ENCODE results near the gene SLC25A30. TPM values are rescaled to one million over a fixed set of nuclear protein-coding genes. Genes with fewer than 3 reads are reported as not detected.

SLC25A30 gene
- total and polyA plus RNA-seq, 4 donors: 5.4 to 59.2 (median 17.8) TPM

GRCh38 chr13:45464141-45464686 lies 46.0 kb upstream of the SLC25A30 start:
- no peak for TF ChIP-seq YY1 (IDR thresholded peaks at IDR 0.05)
- TF ChIP-seq RAD21 (IDR thresholded peaks at IDR 0.05): no peak
- no peak for TF ChIP-seq SP1 (IDR thresholded peaks at IDR 0.05)
- TF ChIP-seq, protein P1, sequence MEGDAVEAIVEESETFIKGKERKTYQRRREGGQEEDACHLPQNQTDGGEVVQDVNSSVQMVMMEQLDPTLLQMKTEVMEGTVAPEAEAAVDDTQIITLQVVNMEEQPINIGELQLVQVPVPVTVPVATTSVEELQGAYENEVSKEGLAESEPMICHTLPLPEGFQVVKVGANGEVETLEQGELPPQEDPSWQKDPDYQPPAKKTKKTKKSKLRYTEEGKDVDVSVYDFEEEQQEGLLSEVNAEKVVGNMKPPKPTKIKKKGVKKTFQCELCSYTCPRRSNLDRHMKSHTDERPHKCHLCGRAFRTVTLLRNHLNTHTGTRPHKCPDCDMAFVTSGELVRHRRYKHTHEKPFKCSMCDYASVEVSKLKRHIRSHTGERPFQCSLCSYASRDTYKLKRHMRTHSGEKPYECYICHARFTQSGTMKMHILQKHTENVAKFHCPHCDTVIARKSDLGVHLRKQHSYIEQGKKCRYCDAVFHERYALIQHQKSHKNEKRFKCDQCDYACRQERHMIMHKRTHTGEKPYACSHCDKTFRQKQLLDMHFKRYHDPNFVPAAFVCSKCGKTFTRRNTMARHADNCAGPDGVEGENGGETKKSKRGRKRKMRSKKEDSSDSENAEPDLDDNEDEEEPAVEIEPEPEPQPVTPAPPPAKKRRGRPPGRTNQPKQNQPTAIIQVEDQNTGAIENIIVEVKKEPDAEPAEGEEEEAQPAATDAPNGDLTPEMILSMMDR (IDR thresholded peaks at IDR 0.05; ENCODE audit: low read depth, low read length, missing input control): no peak
- no peak for TF ChIP-seq RXRA (IDR thresholded peaks at IDR 0.05)
- TF ChIP-seq GABPA (IDR thresholded peaks at IDR 0.05 in 1 of 2, conservative IDR thresholded peaks at IDR 0.05 in 1 of 2): no peak
- no peak for TF ChIP-seq FOXA1 (IDR thresholded peaks at IDR 0.05)
- TF ChIP-seq HNF4G (IDR thresholded peaks at IDR 0.05): no peak
- TF ChIP-seq FOXA2 (IDR thresholded peaks at IDR 0.05): no peak
- no peak for TF ChIP-seq HNF4A (conservative IDR thresholded peaks at IDR 0.05)
- TF ChIP-seq ATF3 (IDR thresholded peaks at IDR 0.05): no peak
- TF ChIP-seq ZBTB33 (IDR thresholded peaks at IDR 0.05): no peak
- TF ChIP-seq, protein P2, sequence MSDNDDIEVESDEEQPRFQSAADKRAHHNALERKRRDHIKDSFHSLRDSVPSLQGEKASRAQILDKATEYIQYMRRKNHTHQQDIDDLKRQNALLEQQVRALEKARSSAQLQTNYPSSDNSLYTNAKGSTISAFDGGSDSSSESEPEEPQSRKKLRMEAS (IDR thresholded peaks at IDR 0.05): no peak
- no peak for TF ChIP-seq TAF1 (conservative IDR thresholded peaks at IDR 0.05)
- Histone ChIP-seq H3K4me3 (ENCODE audit: low read depth in 1 of 3, low read length in 3 of 3) (peak overlapping the region; percentile 65 to 99 (median 77)), H3K9ac (ENCODE audit: low read depth in 1 of 2, low read length in 2 of 2) (peak overlapping the region in 1 of 2 donors; percentile 76), H3K4me1 (ENCODE audit: control insufficient read depth in 4 of 4, insufficient read depth in 4 of 4, low read length in 3 of 4) (peaks cover 15 to 37% (median 19%) of the 10 kb centered on the region in 4 donors), H3K27me3 (ENCODE audit: control insufficient read depth in 4 of 4, insufficient read depth in 4 of 4, low read length in 3 of 4) (no peaks in the 10 kb centered on the region), H3K9me3 (ENCODE audit: control insufficient read depth in 4 of 4, low read length in 3 of 4) (no peaks in the 10 kb centered on the region), H3K36me3 (ENCODE audit: control insufficient read depth in 4 of 4, insufficient read depth in 3 of 4, low read depth in 1 of 4, low read length in 3 of 4) (no peaks in the 10 kb centered on the region), H3K27ac (ENCODE audit: low read depth in 1 of 2, low read length in 2 of 2) (peak overlapping the region; percentile 76 to 96)
- WGBS: 83% methylated on average over 9 of the region's 9 CpGs
- no peak for DNase-seq (ENCODE audit: low spot score)

GRCh38 chr13:45456196-45456972 lies 38.2 kb upstream of the SLC25A30 start:
- H3K4me3 ChIP-seq (ENCODE audit: low read depth in 1 of 3, low read length in 3 of 3): no peak overlapping the region
- peaks cover 0 to 13% (median 7%) of the 10 kb centered on the region in 4 donors for H3K4me1 ChIP-seq (ENCODE audit: control insufficient read depth in 4 of 4, insufficient read depth in 4 of 4, low read length in 3 of 4)
- no peaks in the 10 kb centered on the region for H3K27me3 ChIP-seq (ENCODE audit: control insufficient read depth in 4 of 4, insufficient read depth in 4 of 4, low read length in 3 of 4)
- WGBS: 96% methylated on average over 2 of the region's 2 CpGs
- H3K9me3 ChIP-seq (ENCODE audit: control insufficient read depth in 4 of 4, low read length in 3 of 4): peaks cover 0 to 4% (median 0%) of the 10 kb centered on the region in 4 donors
- H3K9ac ChIP-seq (ENCODE audit: low read depth in 1 of 2, low read length in 2 of 2): no peak overlapping the region
- no peaks in the 10 kb centered on the region for H3K36me3 ChIP-seq (ENCODE audit: control insufficient read depth in 4 of 4, insufficient read depth in 3 of 4, low read depth in 1 of 4, low read length in 3 of 4)
- TF ChIP-seq REST (IDR thresholded peaks at IDR 0.05) (no peak), NR2F2 (IDR thresholded peaks at IDR 0.05) (no peak), GABPA (IDR thresholded peaks at IDR 0.05 in 1 of 2, conservative IDR thresholded peaks at IDR 0.05 in 1 of 2) (no peak)
- DNase-seq (ENCODE audit: low spot score): no peak
- H3K27ac ChIP-seq (ENCODE audit: low read depth in 1 of 2, low read length in 2 of 2): no peak overlapping the region
